ENCODE measurements around the gene PPP1R7.

PPP1R7 gene

GRCh38 chr2:241148239-241148638 is 2.0 kb upstream of the PPP1R7 start:
- ATAC-seq (ENCODE audit: insufficient read depth, low read depth) (no peak), DNase-seq (no peak)
- H2AFZ ChIP-seq (ENCODE audit: low read depth, low read length) = peak overlapping the region; percentile 87; the same call in 1 of the 2 replicates
- H3K4me2 ChIP-seq (ENCODE audit: insufficient read depth, low read length) = peak overlapping the region; percentile 83
- H3K79me2 ChIP-seq (ENCODE audit: insufficient read depth, low read length) = peaks cover 64% of the 10 kb centered on the region
- no peaks in the 10 kb centered on the region for H3K27me3 ChIP-seq (ENCODE audit: insufficient read depth, low read length, poor library complexity)
- H3K9me3 ChIP-seq (ENCODE audit: insufficient read depth, low read length, severe bottlenecking) = no peaks in the 10 kb centered on the region
- peaks cover 25% of the 10 kb centered on the region; the same call in 1 of the 2 replicates for H4K20me1 ChIP-seq (ENCODE audit: insufficient read depth, low read length)
- peak overlapping the region; percentile 69 to 80; a peak in 3 of 4 replicates for H3K4me3 ChIP-seq (ENCODE audit: low read depth in 1 of 2, low read length in 2 of 2)
- H3K9ac ChIP-seq (ENCODE audit: low read depth, low read length) = peak overlapping the region; percentile 81
- TF ChIP-seq CTCF (IDR thresholded peaks at IDR 0.05; ENCODE audit: borderline replicate concordance, extremely low read depth, low read length, poor library complexity, severe bottlenecking) (no peak), EZH2 (IDR thresholded peaks at IDR 0.05; ENCODE audit: borderline replicate concordance, low read depth, low read length, severe bottlenecking) (no peak)
- H3K36me3 ChIP-seq (ENCODE audit: insufficient read depth, low read length) = peaks cover 9% of the 10 kb centered on the region
- peaks cover 34% of the 10 kb centered on the region for H3K4me1 ChIP-seq (ENCODE audit: insufficient read depth, low read length)
- H3K27ac ChIP-seq (ENCODE audit: low read length) = peak overlapping the region; percentile 60; the same call in 1 of the 2 replicates

- no peaks in the 10 kb centered on the region for H3K9me3 ChIP-seq (ENCODE audit: insufficient read depth, low read length, severe bottlenecking)
- TF ChIP-seq EZH2 (IDR thresholded peaks at IDR 0.05; ENCODE audit: borderline replicate concordance, low read depth, low read length, severe bottlenecking) = no peak
- TF ChIP-seq CTCF (IDR thresholded peaks at IDR 0.05; ENCODE audit: borderline replicate concordance, extremely low read depth, low read length, poor library complexity, severe bottlenecking) = no peak
- H4K20me1 ChIP-seq (ENCODE audit: insufficient read depth, low read length) = peaks cover 23% of the 10 kb centered on the region; the same call in 1 of the 2 replicates
- DNase-seq = peak; percentile 95
- peak within 1 kb of the TSS; percentile 83 for H3K4me2 ChIP-seq (ENCODE audit: insufficient read depth, low read length)
- H2AFZ ChIP-seq (ENCODE audit: low read depth, low read length) = peak within 1 kb of the TSS; percentile 87
- H3K36me3 ChIP-seq (ENCODE audit: insufficient read depth, low read length) = peaks cover 9% of the 10 kb centered on the region
- H3K4me1 ChIP-seq (ENCODE audit: insufficient read depth, low read length) = peaks cover 34% of the 10 kb centered on the region
- peaks cover 61% of the 10 kb centered on the region for H3K79me2 ChIP-seq (ENCODE audit: insufficient read depth, low read length)
- peak; percentile 85 for ATAC-seq (ENCODE audit: insufficient read depth, low read depth)
- peak within 1 kb of the TSS; percentile 60 for H3K27ac ChIP-seq (ENCODE audit: low read length)
- H3K9ac ChIP-seq (ENCODE audit: low read depth, low read length) = peak within 1 kb of the TSS; percentile 81
- H3K27me3 ChIP-seq (ENCODE audit: insufficient read depth, low read length, poor library complexity) = no peaks in the 10 kb centered on the region
- peak within 1 kb of the TSS; percentile 69 to 80 for H3K4me3 ChIP-seq (ENCODE audit: low read depth in 1 of 2, low read length in 2 of 2)
Observed at GRCh38 chr2:241148891-241149674, 1.2 kb upstream of the PPP1R7 start, which contains the start of gene PASK. Gene PASK (minus strand): TSS chr2:241149472. CDS start chr2:241143032, 6,440 bp downstream.

- ATAC-seq (ENCODE audit: insufficient read depth, low read depth) (no peak), DNase-seq (no peak)
- H2AFZ ChIP-seq (ENCODE audit: low read depth, low read length) = peak overlapping the region; percentile 87
- H3K9me3 ChIP-seq (ENCODE audit: insufficient read depth, low read length, severe bottlenecking) = no peaks in the 10 kb centered on the region
- H3K4me3 ChIP-seq (ENCODE audit: low read depth in 1 of 2, low read length in 2 of 2) = peak overlapping the region; percentile 69 to 80; a peak in 3 of 4 replicates
- peak overlapping the region; percentile 40; the same call in 1 of the 2 replicates for H3K27ac ChIP-seq (ENCODE audit: low read length)
- H3K4me2 ChIP-seq (ENCODE audit: insufficient read depth, low read length) = peak overlapping the region; percentile 83
- H3K27me3 ChIP-seq (ENCODE audit: insufficient read depth, low read length, poor library complexity) = no peaks in the 10 kb centered on the region
- H4K20me1 ChIP-seq (ENCODE audit: insufficient read depth, low read length) = peaks cover 18% of the 10 kb centered on the region; the same call in 1 of the 2 replicates
- H3K9ac ChIP-seq (ENCODE audit: low read depth, low read length) = peak overlapping the region; percentile 81
- peaks cover 34% of the 10 kb centered on the region for H3K4me1 ChIP-seq (ENCODE audit: insufficient read depth, low read length)
- TF ChIP-seq EZH2 (IDR thresholded peaks at IDR 0.05; ENCODE audit: borderline replicate concordance, low read depth, low read length, severe bottlenecking) (no peak), CTCF (IDR thresholded peaks at IDR 0.05; ENCODE audit: borderline replicate concordance, extremely low read depth, low read length, poor library complexity, severe bottlenecking) (no peak)
- peaks cover 56% of the 10 kb centered on the region for H3K79me2 ChIP-seq (ENCODE audit: insufficient read depth, low read length)
- H3K36me3 ChIP-seq (ENCODE audit: insufficient read depth, low read length) = peaks cover 9% of the 10 kb centered on the region
Observed at GRCh38 chr2:241149675-241149924, 667 bp upstream of the PPP1R7 start.

Measured in DND-41 (cell line).